HG03354 (cell line): ENCODE results near the gene EIF4E1B.
"Not testable (repeated sequence)": the region's sequence is repeated elsewhere in the genome, so short reads cannot be mapped to it uniquely, and the experiment has no call there.

Experiments
- ATAC-seq: cut with Tn5 transposase; IDR thresholded peaks from one replicate; pipeline ENCODE4 v1.9.1; 2021; ENCODE audit warnings: mild to moderate bottlenecking; ENCODE audit not compliant: unreplicated experiment, poor library complexity, severe bottlenecking

The EIF4E1B gene, protein sequence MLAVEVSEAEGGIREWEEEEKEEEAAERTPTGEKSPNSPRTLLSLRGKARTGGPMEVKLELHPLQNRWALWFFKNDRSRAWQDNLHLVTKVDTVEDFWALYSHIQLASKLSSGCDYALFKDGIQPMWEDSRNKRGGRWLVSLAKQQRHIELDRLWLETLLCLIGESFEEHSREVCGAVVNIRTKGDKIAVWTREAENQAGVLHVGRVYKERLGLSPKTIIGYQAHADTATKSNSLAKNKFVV

DNA sequence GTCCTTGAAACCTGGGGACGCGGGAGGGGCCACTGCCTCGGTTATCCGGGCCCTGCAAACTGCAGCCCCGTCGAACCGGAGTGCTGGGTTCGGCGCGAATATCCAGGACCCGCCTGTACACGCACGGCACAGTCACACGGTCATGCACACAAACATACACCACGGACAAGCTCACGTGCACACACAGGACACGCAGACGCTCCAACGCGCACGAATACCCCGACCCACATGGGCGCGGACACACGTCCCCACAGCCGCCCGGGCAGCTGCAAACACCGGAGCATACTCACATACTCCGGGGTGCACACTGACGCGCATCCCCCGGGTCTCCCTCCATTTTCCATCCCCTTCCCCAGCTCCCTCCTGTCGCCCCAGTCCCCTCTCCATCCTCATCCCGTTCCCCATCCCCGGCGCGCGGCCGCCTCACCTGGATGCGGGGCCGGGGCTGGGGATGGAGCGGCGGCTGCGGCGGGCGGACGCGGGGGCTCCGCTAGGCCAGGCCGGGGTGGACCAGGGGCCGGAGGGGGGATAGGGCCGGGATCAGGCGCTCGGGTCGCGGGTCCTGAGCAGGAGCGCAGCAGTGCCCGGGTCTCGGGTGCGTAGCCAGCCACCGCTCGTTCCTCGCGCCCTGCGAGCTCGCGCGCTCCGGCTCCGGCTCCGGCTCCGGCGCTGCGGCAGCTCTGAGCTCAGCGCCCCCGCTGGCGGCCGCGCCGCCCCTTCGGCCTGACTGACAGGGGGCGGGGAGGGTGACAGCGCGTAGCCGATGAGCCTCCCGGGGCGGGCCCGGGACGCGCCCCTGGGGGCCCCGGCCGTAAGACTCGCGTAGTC lies at the start of gene EIF4E1B, which contains the start of gene SNCB:
TSS of gene EIF4E1B (plus strand) at position 823 of the 828 bp plus-strand sequence. CDS start 12,113 bp downstream, outside the sequence.
TSS of gene SNCB (minus strand) at position 682 of the 828 bp plus-strand sequence. CDS start 880 bp downstream, outside the sequence.
- ATAC-seq: peak; percentile 83

DNA sequence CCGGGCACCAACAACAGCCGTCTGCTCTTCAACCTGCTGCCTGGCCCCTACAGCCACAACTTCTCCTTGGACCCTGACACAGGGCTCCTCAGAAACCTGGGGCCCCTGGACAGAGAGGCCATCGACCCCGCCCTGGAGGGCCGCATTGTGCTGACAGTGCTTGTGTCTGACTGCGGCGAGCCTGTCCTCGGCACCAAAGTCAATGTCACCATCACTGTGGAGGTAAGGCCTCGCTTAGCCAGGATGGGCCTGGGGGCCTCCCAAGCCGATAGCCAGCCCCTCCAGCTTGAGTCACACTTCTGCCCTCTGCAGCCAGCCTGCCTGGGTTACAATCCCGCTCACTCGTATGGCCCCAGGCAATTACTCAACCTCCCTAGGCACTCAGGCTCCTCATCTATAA lies 49.1 kb upstream of the EIF4E1B start:
- no peak for ATAC-seq

DNA sequence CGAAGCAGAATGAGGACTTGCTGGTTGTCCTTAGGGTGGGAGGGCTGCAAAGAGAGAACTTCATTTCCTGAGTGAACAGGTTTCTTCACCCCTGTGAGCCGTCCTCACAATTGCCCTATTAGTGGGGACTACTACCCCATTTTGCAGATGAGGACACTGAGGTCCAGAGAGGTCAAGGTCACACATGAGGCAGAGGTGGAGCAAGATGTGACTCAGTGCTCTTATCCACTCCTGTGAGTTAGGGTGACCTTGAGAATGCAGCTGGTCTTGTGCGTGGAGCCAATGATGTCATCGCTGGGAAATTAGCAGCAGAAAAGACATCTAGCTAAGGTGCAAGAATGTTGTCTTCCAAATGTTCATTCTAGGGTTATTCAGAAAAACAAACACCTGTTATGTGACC lies 47.4 kb upstream of the EIF4E1B start:
- ATAC-seq: no peak

DNA sequence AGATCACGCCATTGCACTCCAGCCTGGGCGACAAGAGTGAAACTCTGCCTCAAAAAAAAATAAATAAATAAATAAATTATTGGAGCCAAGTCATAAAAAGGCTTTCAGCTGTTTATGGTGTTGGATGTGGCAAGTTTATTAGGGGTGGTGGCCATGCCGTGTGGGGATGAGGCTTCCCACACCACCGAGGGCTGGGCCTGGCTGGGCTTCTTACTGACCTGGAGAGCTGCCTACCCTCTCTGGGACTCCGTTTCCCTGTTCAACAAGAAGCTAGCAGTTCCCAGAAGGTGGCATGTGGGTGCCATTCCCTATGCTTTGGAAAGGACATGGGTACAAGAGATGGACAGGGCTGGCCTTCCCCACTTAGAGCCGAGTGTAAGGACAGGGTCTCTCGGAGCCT lies 43.1 kb upstream of the EIF4E1B start:
- no peak for ATAC-seq

DNA sequence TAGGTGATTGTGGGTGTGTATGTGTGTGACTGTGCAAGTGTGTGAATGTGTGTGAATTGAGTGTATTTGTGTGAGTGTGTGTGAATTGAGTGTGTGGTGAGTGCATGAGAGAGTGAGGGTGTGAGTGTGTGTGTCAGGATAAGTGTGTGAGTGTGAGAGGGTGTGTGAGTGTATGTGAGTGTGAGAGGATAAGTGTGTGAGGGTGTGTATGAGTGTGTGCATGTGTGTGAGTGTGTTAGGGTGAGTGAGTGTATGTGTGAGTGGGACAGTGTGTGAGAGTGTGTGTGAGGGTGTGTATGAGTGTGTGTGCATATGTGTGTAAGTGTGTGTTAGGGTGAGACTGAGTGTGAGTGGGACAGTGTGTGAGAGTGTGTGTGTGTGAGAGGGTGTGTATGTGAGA lies 42.2 kb upstream of the EIF4E1B start:
- no peak for ATAC-seq

DNA sequence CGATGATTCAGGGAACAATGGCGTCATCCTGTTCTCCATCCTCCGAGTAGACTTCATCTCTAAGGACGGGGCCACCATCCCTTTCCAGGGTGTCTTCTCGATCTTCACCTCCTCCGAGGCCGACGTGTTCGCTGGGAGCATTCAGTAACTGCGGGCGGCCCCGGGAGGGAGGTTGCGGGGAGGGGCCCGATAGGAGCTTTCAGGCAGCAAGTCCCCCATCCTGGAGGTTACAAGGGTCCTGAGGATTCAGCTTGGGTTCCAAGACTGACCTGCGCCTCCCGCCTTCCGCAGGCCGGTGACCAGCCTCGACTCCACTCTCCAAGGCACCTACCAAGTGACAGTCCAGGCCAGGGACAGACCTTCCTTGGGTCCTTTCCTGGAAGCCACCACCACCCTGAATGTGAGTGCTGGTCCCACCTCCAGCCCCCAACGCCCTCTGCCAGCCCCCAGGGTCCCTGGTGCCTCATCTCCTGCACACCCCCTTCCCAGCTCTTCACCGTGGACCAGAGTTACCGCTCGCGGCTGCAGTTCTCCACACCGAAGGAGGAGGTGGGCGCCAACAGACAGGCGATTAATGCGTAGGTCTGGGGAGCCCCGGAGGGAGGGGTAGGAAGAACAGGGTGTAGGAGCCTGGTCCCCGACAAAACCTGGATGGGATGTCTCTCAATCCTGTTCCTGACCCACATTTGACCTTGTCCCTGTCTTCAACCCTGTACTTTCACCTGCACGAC lies 41.3 kb upstream of the EIF4E1B start:
- ATAC-seq: no peak

DNA sequence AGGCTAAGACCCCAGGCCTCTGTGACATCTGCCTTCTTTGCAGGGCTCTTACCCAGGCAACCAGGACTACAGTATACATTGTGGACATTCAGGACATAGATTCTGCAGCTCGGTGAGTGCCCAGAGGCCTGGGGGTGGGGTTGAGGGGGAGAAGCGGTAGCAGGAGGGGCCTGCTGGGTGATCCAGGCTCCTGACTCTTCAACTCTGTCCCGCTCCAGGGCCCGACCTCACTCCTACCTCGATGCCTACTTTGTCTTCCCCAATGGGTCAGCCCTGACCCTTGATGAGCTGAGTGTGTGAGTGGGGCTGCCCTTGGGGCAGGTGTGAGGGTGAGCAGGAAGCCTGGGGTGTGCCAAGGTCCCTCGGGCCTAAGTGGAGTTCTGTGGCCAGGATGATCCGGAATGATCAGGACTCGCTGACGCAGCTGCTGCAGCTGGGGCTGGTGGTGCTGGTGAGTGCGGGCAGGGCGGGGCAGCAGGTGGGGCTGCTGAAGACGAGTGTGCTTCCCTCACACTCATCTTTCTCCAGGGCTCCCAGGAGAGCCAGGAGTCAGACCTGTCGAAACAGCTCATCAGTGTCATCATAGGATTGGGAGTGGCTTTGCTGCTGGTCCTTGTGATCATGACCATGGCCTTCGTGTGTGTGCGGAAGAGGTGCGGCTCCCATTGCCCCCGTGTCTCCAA lies 40.3 kb upstream of the EIF4E1B start:
- ATAC-seq: no peak

DNA sequence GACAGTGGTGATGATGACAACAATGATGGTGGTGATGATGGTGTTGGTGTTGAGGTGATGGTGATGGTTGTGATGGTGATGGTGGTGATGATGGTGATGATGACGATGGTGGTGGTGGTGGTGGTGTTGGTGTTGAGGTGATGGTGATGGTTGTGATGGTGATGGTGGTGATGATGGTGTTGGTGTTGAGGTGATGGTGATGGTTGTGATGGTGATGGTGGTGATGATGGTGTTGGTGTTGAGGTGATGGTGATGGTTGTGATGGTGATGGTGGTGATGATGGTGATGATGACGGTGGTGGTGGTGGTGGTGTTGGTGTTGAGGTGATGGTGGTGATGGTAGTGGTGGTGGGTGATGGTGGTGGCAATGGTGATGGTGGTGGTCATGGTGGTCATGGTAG lies 38.8 kb upstream of the EIF4E1B start:
- not testable (repeated sequence) for ATAC-seq

DNA sequence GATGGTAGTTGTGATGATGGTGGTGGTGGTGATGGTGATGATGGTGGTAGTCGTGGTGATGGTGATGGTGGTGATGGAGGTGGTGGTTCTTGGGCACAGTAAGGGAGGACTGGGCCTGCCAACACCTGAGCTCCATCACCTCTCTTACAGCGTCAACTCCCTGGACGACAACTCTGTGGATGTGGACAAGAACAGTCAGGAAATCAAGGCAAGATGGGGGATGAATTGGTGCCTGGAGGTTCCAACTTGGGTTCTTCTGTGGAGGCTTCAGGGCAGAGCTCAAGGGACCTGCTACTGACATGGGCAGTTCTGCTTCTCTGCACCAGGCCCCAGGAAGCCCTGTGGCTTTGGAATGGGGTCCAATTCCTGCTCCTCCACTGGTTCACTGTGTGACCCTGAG lies 37.9 kb upstream of the EIF4E1B start:
- ATAC-seq: no peak

DNA sequence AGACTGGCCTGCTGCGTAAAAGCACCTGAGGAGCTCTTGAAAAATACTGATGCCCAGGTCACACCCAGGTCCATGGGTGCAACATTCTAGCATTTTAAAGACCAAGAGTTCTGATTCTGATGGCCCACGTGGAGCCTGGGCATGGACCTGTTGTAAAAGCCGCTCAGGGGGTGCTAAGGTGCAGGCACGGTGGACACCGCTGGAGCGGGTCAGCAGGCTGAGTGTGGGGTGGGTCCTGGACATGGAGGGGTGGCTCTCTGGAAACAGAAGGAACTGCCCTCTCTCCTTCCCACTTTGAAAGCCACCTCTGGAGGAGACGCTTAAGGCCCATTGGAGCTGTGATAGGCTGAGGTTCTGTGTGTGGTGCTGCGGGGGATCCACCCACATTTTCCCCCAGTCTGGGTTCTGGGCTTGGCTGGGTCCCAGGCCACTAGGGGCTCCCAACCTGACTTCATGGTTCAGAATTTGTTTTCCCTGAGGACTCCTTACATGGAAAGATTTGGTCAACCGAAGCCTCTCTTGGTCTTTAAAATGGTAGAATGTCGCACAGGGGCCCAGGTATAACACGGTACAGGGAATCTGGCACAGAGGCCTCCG lies 37.1 kb upstream of the EIF4E1B start:
- no peak for ATAC-seq

DNA sequence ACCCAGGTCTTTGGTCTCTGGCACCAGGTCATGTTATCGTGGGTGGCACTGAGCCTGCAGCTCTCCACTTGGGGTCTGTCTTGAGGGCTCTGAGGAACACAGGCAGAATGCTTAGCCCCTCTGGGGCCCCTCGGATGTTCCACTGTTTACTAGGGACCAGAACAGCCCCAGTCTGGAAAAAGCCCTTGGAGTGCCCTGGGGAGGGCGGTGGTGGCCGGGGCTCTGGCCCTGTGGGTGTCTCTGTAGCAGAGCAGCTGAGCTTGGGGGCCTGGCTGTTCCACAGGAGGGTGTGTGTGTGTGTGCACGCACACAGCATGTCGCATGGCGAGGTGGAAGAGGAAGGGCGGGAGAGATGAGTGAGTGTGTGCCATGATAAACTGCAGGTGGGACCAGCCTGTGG lies 35.9 kb upstream of the EIF4E1B start:
- ATAC-seq: no peak

DNA sequence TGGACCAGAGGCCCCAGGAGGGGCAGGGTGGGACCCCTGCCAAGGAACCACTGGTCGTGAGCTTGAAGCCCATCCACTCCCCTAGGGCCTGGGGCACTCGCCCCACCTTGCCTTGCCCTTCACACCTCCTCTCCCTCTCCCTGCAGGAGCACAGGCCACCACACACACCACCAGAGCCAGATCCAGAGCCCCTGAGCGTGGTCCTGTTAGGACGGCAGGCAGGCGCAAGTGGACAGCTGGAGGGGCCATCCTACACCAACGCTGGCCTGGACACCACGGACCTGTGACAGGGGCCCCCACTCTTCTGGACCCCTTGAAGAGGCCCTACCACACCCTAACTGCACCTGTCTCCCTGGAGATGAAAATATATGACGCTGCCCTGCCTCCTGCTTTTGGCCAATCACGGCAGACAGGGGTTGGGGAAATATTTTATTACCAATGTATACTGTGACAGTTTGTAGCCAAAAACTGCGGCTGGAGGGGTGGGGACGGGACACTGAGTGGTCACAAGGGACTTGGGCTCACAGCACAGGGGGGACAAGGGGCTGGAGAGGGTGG lies 35.0 kb upstream of the EIF4E1B start:
- ATAC-seq: no peak

DNA sequence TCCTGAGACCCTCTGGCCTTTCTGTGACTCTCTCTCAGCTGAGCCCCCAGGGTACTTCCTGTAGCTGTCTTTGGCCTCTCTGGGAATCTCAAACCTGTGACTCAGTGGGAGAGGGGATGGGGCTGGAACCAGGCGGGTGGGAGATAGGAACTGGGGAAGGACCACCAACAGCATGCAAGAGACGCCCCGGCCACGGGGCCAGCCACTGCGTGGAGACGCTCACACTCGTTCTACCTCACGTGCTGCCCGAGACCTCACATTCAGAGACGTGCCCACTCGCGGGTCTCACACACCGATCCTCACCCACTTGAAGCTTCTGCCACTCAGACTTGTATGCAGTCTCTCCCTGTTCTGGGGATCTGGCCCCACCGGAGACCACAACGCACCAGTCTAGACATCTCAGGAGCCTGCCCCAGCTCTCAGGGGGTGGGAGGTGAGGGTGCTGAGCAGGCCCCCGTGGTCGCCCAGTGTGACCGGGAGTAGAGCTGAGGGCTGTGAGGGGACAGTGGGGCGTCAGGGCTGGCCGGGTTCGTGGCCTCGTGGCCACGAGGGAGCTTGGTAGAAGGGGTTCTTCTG lies 34.3 kb upstream of the EIF4E1B start:
- ATAC-seq: no peak

DNA sequence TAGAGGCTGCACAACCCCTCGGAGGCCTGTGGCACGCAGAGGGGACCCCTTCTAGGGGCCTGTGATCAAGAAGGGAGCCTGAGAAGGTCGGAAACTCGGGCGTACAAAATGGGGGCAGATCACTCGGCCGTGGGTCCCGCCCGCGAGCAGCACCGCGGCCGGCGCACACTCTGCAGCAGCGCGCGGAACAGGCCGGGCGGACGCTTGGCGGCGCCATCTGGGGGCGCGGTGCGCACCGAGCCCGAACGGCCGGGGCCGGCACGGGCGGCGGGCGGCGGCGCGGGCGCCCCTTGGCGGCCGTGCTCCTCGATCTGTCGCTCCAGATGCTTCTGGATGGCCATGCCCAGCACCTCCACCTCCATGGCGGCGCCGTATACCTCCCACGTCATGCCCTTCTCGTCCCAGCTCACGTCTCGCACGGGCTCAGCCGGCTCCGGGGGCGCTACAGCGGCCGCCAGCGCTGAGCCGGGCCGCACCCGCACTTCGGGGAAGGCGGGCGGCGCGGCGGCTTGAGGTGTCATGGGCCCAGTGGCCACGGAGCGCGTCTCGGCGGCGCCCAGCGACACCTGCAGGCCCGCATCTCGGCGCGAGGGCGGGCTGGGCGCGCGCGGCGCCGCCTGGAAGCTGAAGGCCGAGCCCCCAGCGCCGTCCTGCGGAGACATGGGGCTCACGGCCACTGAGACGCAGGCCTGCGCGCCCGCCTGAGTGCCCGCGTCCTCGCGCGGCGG lies 33.6 kb upstream of the EIF4E1B start:
- peak; percentile 77 for ATAC-seq

DNA sequence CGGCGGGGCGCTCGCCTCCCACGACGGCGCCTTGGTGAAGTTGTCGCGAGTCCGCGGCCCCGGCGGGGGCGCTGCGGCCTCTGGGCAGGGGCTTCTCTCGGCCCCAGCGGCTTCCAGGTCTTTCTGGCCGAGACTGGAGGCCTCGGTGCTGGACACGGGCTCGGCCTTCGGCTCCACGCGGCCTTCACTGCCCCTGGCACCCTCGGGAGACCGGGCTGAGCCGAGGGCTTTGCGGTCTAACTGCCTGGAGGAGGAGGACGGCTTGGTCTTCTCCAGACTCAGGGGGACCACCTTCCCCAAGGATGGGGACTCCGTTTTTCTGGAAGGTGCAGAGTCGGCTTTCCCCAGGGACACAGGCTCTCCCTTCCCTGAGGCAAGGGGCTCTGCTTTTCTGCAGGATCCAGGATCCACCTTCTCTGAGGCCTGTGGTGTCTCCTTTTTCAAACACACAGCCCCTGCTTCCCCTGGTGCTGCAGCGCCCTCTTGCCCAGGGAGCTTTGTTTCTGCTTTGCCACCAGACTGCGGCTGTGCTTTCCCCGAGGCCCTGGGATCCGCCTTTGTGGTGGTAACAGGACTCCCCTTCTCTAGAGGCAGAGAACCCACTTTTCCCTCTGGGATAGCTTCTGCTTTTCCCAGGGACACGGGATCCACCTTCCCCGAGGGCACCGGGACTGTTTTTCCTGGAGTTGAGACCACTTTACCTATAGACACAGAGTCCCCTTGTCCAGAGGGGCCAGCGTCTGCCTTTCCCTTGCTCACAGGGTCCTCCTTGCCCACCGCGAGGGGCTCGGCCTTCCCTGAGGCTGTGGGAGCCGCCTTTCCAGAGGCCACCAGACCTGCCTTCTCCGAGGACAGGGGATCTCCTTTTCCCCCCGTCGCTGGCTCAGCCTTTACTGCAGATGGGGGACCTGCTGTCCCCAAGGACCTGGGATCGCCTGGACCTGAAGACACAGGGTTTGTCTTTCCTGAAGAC lies 32.8 kb upstream of the EIF4E1B start:
- ATAC-seq: no peak

DNA sequence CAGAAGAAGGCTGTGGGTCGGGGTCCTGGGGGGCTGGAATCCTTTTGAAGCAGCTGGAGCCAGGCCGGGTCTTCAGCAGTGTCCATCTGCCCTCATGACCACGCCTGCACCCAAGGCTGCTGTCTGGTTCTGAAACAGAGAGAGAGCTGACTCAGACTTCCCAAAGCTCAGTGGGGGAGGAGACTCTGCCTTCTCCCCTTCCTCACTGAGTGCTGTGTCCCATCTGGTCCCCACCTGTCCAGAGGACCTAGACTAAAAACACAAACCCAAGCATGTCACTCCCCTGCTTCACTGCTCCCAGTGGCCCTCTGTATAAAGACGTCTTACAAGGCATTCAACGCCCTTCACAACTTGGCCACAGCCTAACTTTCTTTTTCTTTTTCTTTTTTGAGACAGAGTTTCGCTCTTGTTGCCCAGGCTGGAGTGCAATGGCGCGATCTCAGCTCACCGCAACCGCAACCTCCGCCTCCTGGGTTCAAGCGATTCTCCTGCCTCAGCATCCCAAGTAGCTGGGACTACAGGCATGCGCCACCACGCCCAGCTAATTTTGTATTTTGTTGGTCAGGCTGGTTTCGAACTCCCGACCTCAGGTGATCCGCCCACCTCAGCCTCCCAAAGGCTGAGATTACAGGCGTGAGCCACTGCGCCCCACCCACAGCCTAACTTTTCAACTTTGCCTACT lies 30.6 kb upstream of the EIF4E1B start:
- not testable (repeated sequence) for ATAC-seq
